CD4-positive, alpha-beta T cell (primary cell): ENCODE results near the gene BSND. TPM values are rescaled to one million over a fixed set of nuclear protein-coding genes. Genes with fewer than 3 reads are reported as not detected.

Experiments used
- ATAC-seq: fragments of 200-7000 bp; cut with Tn5 transposase; one replicate; pipeline ENCODE4 v1.10.0; 2022; ENCODE audit warnings: mild to moderate bottlenecking; ENCODE audit not compliant: poor library complexity
- CTCF ChIA-PET: fragments of 350-600 bp; sonication (Branson Sonifier 250); formaldehyde crosslinking; loops from one replicate; lab custom pipeline; 2021; ENCODE audit warnings: antibody characterized with exemption, inconsistent platforms; lab: Charles Lee
- POLR2A ChIA-PET: fragments of 350-600 bp; sonication (Branson Sonifier 250); formaldehyde crosslinking; loops from one replicate; lab custom pipeline; 2021; ENCODE audit warnings: antibody characterized with exemption, inconsistent platforms; lab: Charles Lee
- DNase-seq, 14 experiments: peaks; one replicate each; pipeline ENCODE4 v3.0.0-alpha.2; 2013 to 2020; ENCODE audit warnings: mixed read lengths in 2 of 14
- H3K27ac ChIP-seq, 2 donors: one replicate each; pipeline versions ENCODE4 v1.5.1 to v1.7.0; 2013; ENCODE audit warnings: low read length in 2 of 2, low read depth in 1 of 2, mild to moderate bottlenecking in 1 of 2
- H3K27me3 ChIP-seq, 2 experiments: 1 replicate in 1 of 2; 2 replicates in 1 of 2; pipeline versions ENCODE4 v1.6.1 to v1.7.0; 2013; ENCODE audit warnings: low read length in 2 of 2, control low read depth in 1 of 2, mild to moderate bottlenecking in 1 of 2, moderate library complexity in 1 of 2; ENCODE audit not compliant: insufficient read depth in 2 of 2, control insufficient read depth in 1 of 2
- H3K36me3 ChIP-seq: one replicate; pipeline ENCODE4 v1.6.1; 2013; ENCODE audit warnings: low read length, control low read depth; ENCODE audit not compliant: insufficient read depth
- H3K4me1 ChIP-seq: one replicate; pipeline ENCODE4 v1.6.1; 2013; ENCODE audit warnings: low read length, control low read depth; ENCODE audit not compliant: insufficient read depth
- H3K4me3 ChIP-seq: one replicate; pipeline ENCODE4 v1.5.1; 2013; ENCODE audit warnings: mild to moderate bottlenecking, low read length, moderate library complexity
- H3K9me3 ChIP-seq, 2 experiments: 1 replicate in 1 of 2; 2 replicates in 1 of 2; pipeline versions ENCODE4 v1.6.1 to v1.7.0; 2013; ENCODE audit warnings: low read length in 2 of 2, mild to moderate bottlenecking in 2 of 2, control low read depth in 1 of 2, moderate library complexity in 1 of 2; ENCODE audit not compliant: control insufficient read depth in 1 of 2, insufficient read depth in 1 of 2
- H3K27ac Mint-ChIP-seq: one replicate; pipeline ENCODE4 v1.8.0; 2020; ENCODE audit warnings: mixed read lengths
- H3K27me3 Mint-ChIP-seq: one replicate; pipeline ENCODE4 v1.8.0; 2021; ENCODE audit warnings: mixed read lengths
- H3K36me3 Mint-ChIP-seq: one replicate; pipeline ENCODE4 v1.8.0; 2021; ENCODE audit warnings: low read depth, mixed read lengths
- H3K4me1 Mint-ChIP-seq: one replicate; pipeline ENCODE4 v1.8.0; 2021; ENCODE audit warnings: low read depth, mixed read lengths
- H3K4me3 Mint-ChIP-seq: one replicate; pipeline ENCODE4 v1.8.0; 2020; ENCODE audit warnings: mild to moderate bottlenecking, mixed read lengths
- H3K9me3 Mint-ChIP-seq: one replicate; pipeline ENCODE4 v1.8.0; 2020; ENCODE audit warnings: mixed read lengths
- intact Hi-C, 2 experiments: fragments of 100-400 bp; cut with DNase I in 1 of 2; cut with micrococcal nuclease in 1 of 2; formaldehyde crosslinking; loops; one replicate each; pipeline versions ENCODE4 v1.15.1 to v1.9.0; 2023 to 2025; cut with DNase I, micrococcal nuclease
- total RNA-seq, 174 experiments: library from RNA in 2 of 174; stranded (reverse) in 2 of 174; gene quantifications; one replicate each; pipeline ENCODE4 v1.2.3 and lab custom pipeline; 2021 to 2026
- TF ChIP-seq, protein P1 (sequence below): fragments of 200-600 bp; IDR thresholded peaks from one replicate; pipeline ENCODE4 v1.8.0; 2022; ENCODE audit warnings: antibody characterized with exemption, mild to moderate bottlenecking

BSND gene
- total RNA-seq, 2 experiments from 2014 or later = not detected

DNA sequence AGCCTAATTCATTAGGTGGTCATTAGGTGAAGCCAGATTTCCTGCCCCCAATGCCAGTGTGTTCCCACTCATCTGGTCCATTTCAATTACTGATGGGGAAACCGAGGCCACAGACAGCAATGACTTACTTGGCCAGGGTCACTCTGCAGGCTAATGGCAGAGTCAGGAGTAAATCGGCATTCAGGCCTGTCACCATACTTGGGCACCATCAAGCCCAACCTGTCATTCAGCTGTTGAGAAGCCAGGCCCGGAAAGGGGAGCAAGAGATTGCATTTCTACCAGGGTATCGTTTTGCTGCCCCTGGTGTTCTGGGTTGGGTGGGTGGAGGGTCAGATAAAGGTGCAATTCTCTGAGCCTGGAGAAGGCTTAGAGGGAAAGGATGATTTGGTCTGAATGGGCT is 26.3 kb upstream of the BSND start:
- intact Hi-C loops = no loop called here
- ATAC-seq = no peak
- no peaks in the 10 kb centered on the region for H3K36me3 Mint-ChIP-seq
- H3K9me3 Mint-ChIP-seq = no peaks in the 10 kb centered on the region
- H3K27me3 Mint-ChIP-seq = peaks cover 55% of the 10 kb centered on the region
- no peak overlapping the region for H3K4me3 Mint-ChIP-seq
- no peak for DNase-seq
- Histone ChIP-seq H3K27ac (no peak overlapping the region), H3K27me3 (peaks cover 7 to 10% of the 10 kb centered on the region in 2 experiments), H3K9me3 (no peaks in the 10 kb centered on the region), H3K4me1 (no peaks in the 10 kb centered on the region), H3K36me3 (no peaks in the 10 kb centered on the region), H3K4me3 (no peak overlapping the region)
- POLR2A ChIA-PET = no interaction called here
- H3K27ac Mint-ChIP-seq = no peak overlapping the region
- CTCF ChIA-PET = interaction anchor here (1.5 kb wide), 1 partner anchor 50 kb away, joined by 3 read pairs; no protein-coding TSS in a partner anchor
- TF ChIP-seq, protein P1, sequence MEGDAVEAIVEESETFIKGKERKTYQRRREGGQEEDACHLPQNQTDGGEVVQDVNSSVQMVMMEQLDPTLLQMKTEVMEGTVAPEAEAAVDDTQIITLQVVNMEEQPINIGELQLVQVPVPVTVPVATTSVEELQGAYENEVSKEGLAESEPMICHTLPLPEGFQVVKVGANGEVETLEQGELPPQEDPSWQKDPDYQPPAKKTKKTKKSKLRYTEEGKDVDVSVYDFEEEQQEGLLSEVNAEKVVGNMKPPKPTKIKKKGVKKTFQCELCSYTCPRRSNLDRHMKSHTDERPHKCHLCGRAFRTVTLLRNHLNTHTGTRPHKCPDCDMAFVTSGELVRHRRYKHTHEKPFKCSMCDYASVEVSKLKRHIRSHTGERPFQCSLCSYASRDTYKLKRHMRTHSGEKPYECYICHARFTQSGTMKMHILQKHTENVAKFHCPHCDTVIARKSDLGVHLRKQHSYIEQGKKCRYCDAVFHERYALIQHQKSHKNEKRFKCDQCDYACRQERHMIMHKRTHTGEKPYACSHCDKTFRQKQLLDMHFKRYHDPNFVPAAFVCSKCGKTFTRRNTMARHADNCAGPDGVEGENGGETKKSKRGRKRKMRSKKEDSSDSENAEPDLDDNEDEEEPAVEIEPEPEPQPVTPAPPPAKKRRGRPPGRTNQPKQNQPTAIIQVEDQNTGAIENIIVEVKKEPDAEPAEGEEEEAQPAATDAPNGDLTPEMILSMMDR = no peak
- H3K4me1 Mint-ChIP-seq = no peaks in the 10 kb centered on the region

DNA sequence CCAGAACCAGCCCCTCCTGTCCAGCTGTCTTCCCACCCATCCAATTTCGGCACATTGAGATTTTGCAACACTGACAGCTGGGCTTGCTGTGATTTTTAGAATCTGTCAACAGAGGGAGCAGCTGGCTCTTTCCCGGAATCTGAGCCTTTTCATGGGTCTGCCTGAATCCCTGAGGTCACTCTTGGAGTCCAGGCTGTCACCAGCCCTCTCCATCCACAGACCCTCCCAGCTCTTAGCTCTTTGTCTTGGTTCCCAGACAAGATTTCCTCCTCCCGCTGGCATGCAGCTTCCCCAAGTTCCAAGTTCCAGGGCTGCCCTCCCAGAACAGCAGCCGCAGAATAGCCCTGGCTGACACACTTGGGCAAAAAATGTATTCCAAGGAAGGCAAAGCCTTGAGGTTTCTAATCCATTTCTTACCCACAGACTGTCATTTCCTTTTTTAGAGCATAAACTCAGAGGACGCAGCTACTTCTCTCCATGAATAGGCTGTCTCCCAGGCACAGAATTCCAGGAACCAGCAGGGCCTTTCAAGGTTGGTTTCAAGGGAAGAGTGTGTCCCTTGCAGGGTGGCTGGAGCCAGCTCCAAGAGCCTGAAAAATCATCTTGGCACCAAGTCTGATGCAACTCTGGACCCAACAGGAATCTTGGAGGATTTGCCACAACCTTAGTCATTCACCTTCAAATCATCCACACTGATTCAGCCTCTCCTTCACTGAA is 25.4 kb upstream of the BSND start:
- Mint-ChIP-seq H3K9me3 (no peaks in the 10 kb centered on the region), H3K27me3 (peaks cover 61% of the 10 kb centered on the region), H3K27ac (no peak overlapping the region), H3K4me1 (no peaks in the 10 kb centered on the region), H3K36me3 (no peaks in the 10 kb centered on the region), H3K4me3 (no peak overlapping the region)
- POLR2A ChIA-PET = no interaction called here
- no peak overlapping the region for H3K27ac ChIP-seq
- TF ChIP-seq, protein P1 = no peak
- no peaks in the 10 kb centered on the region for H3K9me3 ChIP-seq
- ATAC-seq (no peak), DNase-seq (no peak)
- peaks cover 7 to 19% of the 10 kb centered on the region in 2 experiments for H3K27me3 ChIP-seq
- CTCF ChIA-PET = no interaction called here
- H3K4me1 ChIP-seq = no peaks in the 10 kb centered on the region
- H3K4me3 ChIP-seq = no peak overlapping the region
- intact Hi-C loops = no loop called here
- H3K36me3 ChIP-seq = no peaks in the 10 kb centered on the region

DNA sequence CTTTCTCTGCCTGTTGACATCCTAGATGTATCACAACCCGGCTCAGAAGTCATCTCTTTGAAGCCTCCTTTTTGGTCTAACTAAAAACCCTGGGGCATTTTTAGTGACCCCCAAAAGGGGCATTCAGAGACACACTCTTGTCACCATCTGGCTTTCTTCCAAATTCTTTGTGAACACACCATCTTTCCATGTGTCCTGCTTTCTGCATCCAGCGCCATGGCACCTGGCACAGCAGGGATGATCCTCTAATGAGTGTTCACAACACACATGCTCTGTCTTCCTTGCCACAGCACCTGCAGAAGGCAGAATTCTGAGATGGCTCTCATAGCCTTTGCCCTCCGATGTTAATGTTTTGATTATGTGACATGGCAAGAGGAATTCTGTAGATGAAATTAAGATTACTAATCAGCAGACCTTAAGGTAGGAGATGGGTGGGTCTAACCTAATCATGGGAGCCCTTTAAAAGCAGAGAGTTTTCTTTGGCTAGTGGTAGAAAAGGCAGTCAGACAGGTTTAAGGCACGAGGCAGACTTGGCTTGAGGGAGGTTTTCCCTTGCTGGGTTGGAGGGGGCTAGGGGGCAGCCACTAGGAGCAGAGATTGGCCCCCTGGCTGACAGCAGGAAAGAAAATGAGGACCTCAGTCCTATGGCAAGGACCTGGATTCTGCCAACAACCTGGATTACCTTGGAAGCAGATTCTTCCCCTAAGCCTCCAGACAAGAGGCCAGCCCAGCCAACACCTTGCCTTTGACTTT is 23.2 kb upstream of the BSND start:
- Mint-ChIP-seq H3K4me1 (no peaks in the 10 kb centered on the region), H3K27me3 (peaks cover 62% of the 10 kb centered on the region), H3K4me3 (no peak overlapping the region), H3K36me3 (no peaks in the 10 kb centered on the region), H3K27ac (no peak overlapping the region), H3K9me3 (no peaks in the 10 kb centered on the region)
- ATAC-seq (no peak), DNase-seq (no peak)
- peaks cover 10 to 23% of the 10 kb centered on the region in 2 experiments for H3K27me3 ChIP-seq
- H3K4me3 ChIP-seq = no peak overlapping the region
- POLR2A ChIA-PET = no interaction called here
- no peaks in the 10 kb centered on the region for H3K36me3 ChIP-seq
- H3K9me3 ChIP-seq = no peaks in the 10 kb centered on the region
- no peak overlapping the region for H3K27ac ChIP-seq
- no peaks in the 10 kb centered on the region for H3K4me1 ChIP-seq
- intact Hi-C loops = no loop called here
- CTCF ChIA-PET = no interaction called here
- TF ChIP-seq, protein P1 = no peak
